HCT116 (cell line): Measurements from ENCODE around the gene MYBPC2. TPM values are rescaled to one million over a fixed set of nuclear protein-coding genes. Genes with fewer than 3 reads are reported as not detected.

Source experiments
- ATAC-seq: fragments of 200-7000 bp; cut with Tn5 transposase; 2 replicates; pipeline ENCODE4 v1.9.1; 2020; ENCODE audit warnings: mild to moderate bottlenecking, moderate library complexity
- BruUV-seq: library from RNA; stranded (reverse); fragments of 400-500 nt; replicated peaks from 2 replicates; lab custom pipeline; 2021; lab: Mats Ljungman, UMichigan
- CTCF ChIA-PET: fragments of 300-600 bp; sonication (Branson Sonifier 250); formaldehyde crosslinking; loops from one replicate; lab custom pipeline; 2021; ENCODE audit warnings: antibody characterized with exemption; lab: Charles Lee
- POLR2A ChIA-PET: fragments of 300-600, 350-600 bp; sonication (Branson Sonifier 250); formaldehyde crosslinking; loops from one replicate; lab custom pipeline; 2021; ENCODE audit warnings: antibody characterized with exemption; lab: Charles Lee
- RAD21 ChIA-PET, 2 experiments: fragments of 300-600 bp; sonication (Branson Sonifier 250); formaldehyde crosslinking; loops; one replicate each; lab custom pipeline; 2023; ENCODE audit warnings: low total read pairs in 2 of 2; ENCODE audit not compliant: uncharacterized antibody in 2 of 2, unreplicated experiment in 2 of 2, low non-redundant PET in 1 of 2; lab: Charles Lee
- DNase-seq: peaks from one replicate; pipeline ENCODE4 v3.0.0-alpha.2; 2010; ENCODE audit warnings: low read depth, low spot score
- H2AFZ ChIP-seq: fragments of 200-600 bp; shearing (Covaris generic), sonication (generic); 2 replicates; pipeline ENCODE4 v1.6.1; 2017; ENCODE audit warnings: low read depth, mixed run types, mixed read lengths, antibody characterized with exemption, low read length; ENCODE audit not compliant: poor library complexity, severe bottlenecking
- H3K27ac ChIP-seq: 2 replicates; pipeline ENCODE4 v1.5.1; 2012; ENCODE audit warnings: low read depth, low read length
- H3K27me3 ChIP-seq: fragments of 200-600 bp; sonication (generic); 2 replicates; pipeline ENCODE4 v1.6.1; 2016; ENCODE audit warnings: mixed run types, low read length, mixed read lengths; ENCODE audit not compliant: insufficient read depth
- H3K36me3 ChIP-seq, 2 experiments: fragments of 200-500 bp in 1 of 2; fragments of 200-600 bp in 1 of 2; sonication (Bioruptor generic) in 1 of 2; sonication (generic) in 1 of 2; 2 replicates each; pipeline versions ENCODE4 v1.5.1 to v1.6.1; 2014 to 2016; ENCODE audit warnings: low read length in 2 of 2, inconsistent platforms in 1 of 2, mixed read lengths in 1 of 2, mixed run types in 1 of 2; ENCODE audit not compliant: insufficient read depth in 2 of 2, control insufficient read depth in 1 of 2
- H3K4me1 ChIP-seq, 2 experiments: fragments of 200-600 bp in 1 of 2; sonication (generic) in 1 of 2; 2 replicates each; pipeline versions ENCODE4 v1.5.1 to v1.6.1; 2012 to 2017; ENCODE audit warnings: low read length in 2 of 2, inconsistent platforms in 1 of 2, mild to moderate bottlenecking in 1 of 2, mixed read lengths in 1 of 2, mixed run types in 1 of 2, moderate library complexity in 1 of 2; ENCODE audit not compliant: insufficient read depth in 2 of 2, control insufficient read depth in 1 of 2
- H3K4me2 ChIP-seq: fragments of 200-600 bp; sonication (generic); 2 replicates; pipeline ENCODE4 v1.6.1; 2017; ENCODE audit warnings: mixed run types, low read length, mixed read lengths
- H3K4me3 ChIP-seq, 2 experiments: fragments of 200-600 bp in 1 of 2; sonication (generic) in 1 of 2; replicated peaks in 1 of 2; 2 replicates each; pipeline ENCODE4 v1.5.1; 2011 to 2016; ENCODE audit warnings: low read length in 2 of 2, control low read depth in 1 of 2, low read depth in 1 of 2, mild to moderate bottlenecking in 1 of 2, mixed read lengths in 1 of 2, mixed run types in 1 of 2
- H3K79me2 ChIP-seq: fragments of 200-600 bp; sonication (generic); 2 replicates; pipeline ENCODE4 v1.6.1; 2017; ENCODE audit warnings: mild to moderate bottlenecking, mixed run types, low read length, moderate library complexity, mixed read lengths; ENCODE audit not compliant: insufficient read depth
- H3K9ac ChIP-seq: fragments of 200-600 bp; sonication (generic); 2 replicates; pipeline ENCODE4 v1.6.1; 2016; ENCODE audit warnings: low read length, mixed read lengths
- H3K9me2 ChIP-seq: fragments of 200-600 bp; sonication (generic), shearing (Covaris generic); 2 replicates; pipeline ENCODE4 v1.6.1; 2017; ENCODE audit warnings: mixed run types, mild to moderate bottlenecking, moderate library complexity; ENCODE audit not compliant: insufficient read depth
- H3K9me3 ChIP-seq, 2 experiments: fragments of 200-500 bp in 1 of 2; fragments of 200-600 bp in 1 of 2; sonication (Bioruptor generic) in 1 of 2; sonication (generic) in 1 of 2; 2 replicates each; pipeline ENCODE4 v1.6.1; 2014 to 2017; ENCODE audit warnings: low read length in 2 of 2, mixed read lengths in 2 of 2, inconsistent platforms in 1 of 2, low read depth in 1 of 2, mild to moderate bottlenecking in 1 of 2, mixed run types in 1 of 2, moderate library complexity in 1 of 2; ENCODE audit not compliant: control insufficient read depth in 1 of 2, insufficient read depth in 1 of 2
- H4K20me1 ChIP-seq: fragments of 200-600 bp; sonication (generic), shearing (Covaris generic); 2 replicates; pipeline ENCODE4 v1.6.1; 2017; ENCODE audit warnings: mixed run types, mild to moderate bottlenecking, moderate library complexity; ENCODE audit not compliant: insufficient read depth
- CEBPB ChIP-seq: IDR thresholded peaks from 2 replicates; pipeline ENCODE4 v1.6.1; 2012; ENCODE audit warnings: low read depth
- CTCF ChIP-seq, 3 experiments: fragments of 200-600 bp in 1 of 3; sonication (generic) in 1 of 3; IDR thresholded peaks in 2 of 3; conservative IDR thresholded peaks in 1 of 3; 2 replicates each; pipeline ENCODE4 v1.5.1; 2012 to 2017; ENCODE audit warnings: low read depth in 2 of 3, low read length in 2 of 3, antibody characterized with exemption in 1 of 3, borderline replicate concordance in 1 of 3, control low read depth in 1 of 3, mild to moderate bottlenecking in 1 of 3, mixed read lengths in 1 of 3, mixed run types in 1 of 3, moderate library complexity in 1 of 3; ENCODE audit not compliant: insufficient read depth in 1 of 3
- EZH2 ChIP-seq: fragments of 200-600 bp; sonication (generic); IDR thresholded peaks from 2 replicates; pipeline ENCODE4 v1.6.1; 2017; ENCODE audit warnings: antibody characterized with exemption, mixed run types
- JUND ChIP-seq: IDR thresholded peaks from 2 replicates; pipeline ENCODE4 v1.6.1; 2012
- POLR2AphosphoS5 ChIP-seq: IDR thresholded peaks from 2 replicates; pipeline ENCODE4 v1.6.1; 2011; ENCODE audit warnings: mild to moderate bottlenecking, low read depth, low read length, moderate library complexity
- RAD21 ChIP-seq: IDR thresholded peaks from 2 replicates; pipeline ENCODE4 v1.6.1; 2012; ENCODE audit warnings: low read depth, mild to moderate bottlenecking
- TCF7L2 ChIP-seq: IDR thresholded peaks from 2 replicates; pipeline ENCODE4 v1.7.0; 2011; ENCODE audit warnings: borderline replicate concordance, inconsistent platforms; ENCODE audit not compliant: insufficient read depth, insufficient read length; ENCODE audit errors: extremely low read depth
- YY1 ChIP-seq: IDR thresholded peaks from 2 replicates; pipeline ENCODE4 v1.6.1; 2011; ENCODE audit warnings: low read length, low read depth, moderate library complexity, mild to moderate bottlenecking; ENCODE audit not compliant: insufficient replicate concordance; ENCODE audit errors: extremely low read depth
- intact Hi-C: fragments of 100-400 bp; cut with micrococcal nuclease; formaldehyde crosslinking; loops from 2 replicates; pipeline ENCODE4 v1.10.0; 2022
- total RNA-seq: library from RNA; stranded (reverse); gene quantifications from one replicate; pipeline ENCODE4 v1.2.1, GENCODE V29; 2021; ENCODE audit not compliant: unreplicated experiment

Gene MYBPC2
- total RNA-seq, 1 experiment from 2014 or later = not detected

DNA sequence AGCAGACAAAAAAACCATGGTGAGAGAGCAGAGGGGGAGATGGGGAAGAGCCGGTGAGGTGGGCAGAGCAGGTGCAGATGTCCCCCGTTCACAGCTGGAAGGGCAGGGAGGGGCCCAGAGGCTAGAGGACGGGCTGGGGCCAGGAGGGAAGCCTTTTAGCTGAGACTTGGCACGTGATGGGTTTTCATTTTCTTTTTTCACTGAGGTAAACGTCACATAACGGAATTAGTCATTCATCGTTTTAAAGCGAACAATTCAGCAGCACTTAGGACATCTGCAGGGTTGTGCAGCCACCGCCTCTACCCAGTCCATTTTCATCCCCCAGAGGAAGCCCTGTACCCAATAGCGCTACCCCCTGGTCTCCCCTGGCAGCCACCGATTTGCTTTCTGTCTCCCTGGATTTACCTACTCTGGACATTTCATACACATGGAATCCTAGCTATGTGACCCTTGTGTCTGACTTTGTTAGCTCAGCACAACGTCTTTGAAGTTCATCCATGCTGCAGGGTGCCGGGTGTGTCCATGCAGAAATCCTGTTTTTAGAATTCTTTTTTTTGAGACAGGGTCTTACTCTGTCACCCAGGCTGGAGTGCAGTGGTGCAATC, 27.6 kb downstream of the MYBPC2 start:
- H3K9me2 ChIP-seq = no peaks in the 10 kb centered on the region
- DNase-seq = no peak
- H3K27ac ChIP-seq = no peak overlapping the region
- no peaks in the 10 kb centered on the region for H3K27me3 ChIP-seq
- ATAC-seq = peak; percentile 57
- H3K9me3 ChIP-seq = no peaks in the 10 kb centered on the region
- ChIA-PET POLR2A (interaction anchor here (0.9 to 1.5 kb wide), 2 partner anchors 76 to 91 kb away, joined by 4 read pairs; partner anchors contain the start of gene POLD1), RAD21 (interaction anchor here (0.6 to 0.9 kb wide), 2 partner anchors 91 to 96 kb away, joined by 3 to 5 read pairs; no protein-coding TSS in a partner anchor), CTCF (interaction anchor here (1.2 to 1.6 kb wide), 4 partner anchors 14 to 103 kb away, joined by 3 to 9 read pairs (median 6); partner anchors contain the start of gene NR1H2)
- H3K4me1 ChIP-seq = peaks cover 7 to 26% of the 10 kb centered on the region in 2 experiments
- TF ChIP-seq POLR2AphosphoS5 (no peak), JUND (no peak), EZH2 (no peak), YY1 (no peak)
- peak overlapping the region in 1 of 2 experiments; percentile 1; a peak in 1 of 4 replicates for H3K4me3 ChIP-seq
- BruUV-seq = no TSS peak
- peak overlapping the region; percentile 73 for H3K4me2 ChIP-seq
- intact Hi-C loops = loop anchor here (2.0 kb wide), 1 partner anchor 103 kb away; no protein-coding TSS in a partner anchor
- H3K9ac ChIP-seq = no peak overlapping the region
- H2AFZ ChIP-seq = peak overlapping the region; percentile 97
- H4K20me1 ChIP-seq = no peaks in the 10 kb centered on the region
- H3K79me2 ChIP-seq = no peaks in the 10 kb centered on the region
- H3K36me3 ChIP-seq = no peaks in the 10 kb centered on the region

GRCh38 chr19:50461066-50461875, 28.6 kb downstream of the MYBPC2 start:
- DNase-seq (peak; percentile 48), ATAC-seq (peak; percentile 74)
- H3K36me3 ChIP-seq = no peaks in the 10 kb centered on the region
- no peaks in the 10 kb centered on the region for H4K20me1 ChIP-seq
- ChIA-PET CTCF (interaction anchor here (1.2 to 1.6 kb wide), 5 partner anchors 13 to 104 kb away, joined by 3 to 9 read pairs (median 7); partner anchors contain the start of gene NR1H2), RAD21 (interaction anchor here (0.6 to 0.9 kb wide), 2 partner anchors 92 to 97 kb away, joined by 3 to 5 read pairs; no protein-coding TSS in a partner anchor), POLR2A (interaction anchor here (0.9 to 1.5 kb wide), 2 partner anchors 77 to 92 kb away, joined by 4 read pairs; partner anchors contain the start of gene POLD1)
- peak overlapping the region; percentile 73 for H3K4me2 ChIP-seq
- peak overlapping the region; percentile 97 for H2AFZ ChIP-seq
- TF ChIP-seq TCF7L2 (peak; percentile 67), RAD21 (peak; percentile 86), CTCF (IDR thresholded peaks at IDR 0.05 in 2 of 3, conservative IDR thresholded peaks at IDR 0.05 in 1 of 3; ENCODE audit: borderline replicate concordance in 1 of 3, insufficient read depth in 1 of 3, low read depth in 2 of 3, low read length in 2 of 3) (peak; percentile 81 to 85 (median 82)), EZH2 (no peak), CEBPB (no peak)
- no peaks in the 10 kb centered on the region for H3K9me3 ChIP-seq
- H3K4me1 ChIP-seq = peaks cover 13 to 36% of the 10 kb centered on the region in 2 experiments
- peak overlapping the region; percentile 45 for H3K9ac ChIP-seq
- no TSS peak for BruUV-seq
- H3K79me2 ChIP-seq = no peaks in the 10 kb centered on the region
- no peaks in the 10 kb centered on the region for H3K9me2 ChIP-seq
- no peaks in the 10 kb centered on the region for H3K27me3 ChIP-seq
- no peak overlapping the region for H3K27ac ChIP-seq
- H3K4me3 ChIP-seq = peak overlapping the region in 1 of 2 experiments; percentile 38; a peak in 2 of 4 replicates
- intact Hi-C loops = loop anchor here (1.0 to 2.0 kb wide), 2 partner anchors 93 to 104 kb away; no protein-coding TSS in a partner anchor
